GM18508 (cell line): ENCODE data around the gene ARHGAP20.

Experiments
- ATAC-seq: cut with Tn5 transposase; IDR thresholded peaks from one replicate; pipeline ENCODE4 v1.9.1; 2021; ENCODE audit warnings: moderate number of reproducible peaks; ENCODE audit not compliant: insufficient read depth, unreplicated experiment

ARHGAP20 gene

GRCh38 chr11:110530900-110531741 is 181.1 kb downstream of the ARHGAP20 start:
- no peak for ATAC-seq

GRCh38 chr11:110529043-110529442 is 183.2 kb downstream of the ARHGAP20 start:
- ATAC-seq, result no peak

GRCh38 chr11:110527146-110527545 is 185.1 kb downstream of the ARHGAP20 start:
- no peak for ATAC-seq
